Measurements from ENCODE around the gene SPATA32.

The SPATA32 gene

GRCh38 chr17:45228763-45229539 lies 32.9 kb downstream of the SPATA32 start:
- DNase-seq (ENCODE audit: low read depth) = peak; percentile 93

- DNase-seq (ENCODE audit: low read depth) = no peak
Observed at GRCh38 chr17:45227926-45228762, 33.8 kb downstream of the SPATA32 start.

GRCh38 chr17:45227101-45227925 lies 34.6 kb downstream of the SPATA32 start:
- no peak for DNase-seq (ENCODE audit: low read depth)

GRCh38 chr17:45226576-45226975 lies 35.3 kb downstream of the SPATA32 start:
- no peak for DNase-seq (ENCODE audit: low read depth)

GRCh38 chr17:45225964-45226530 lies 35.8 kb downstream of the SPATA32 start:
- DNase-seq (ENCODE audit: low read depth) = peak; percentile 41

DNA sequence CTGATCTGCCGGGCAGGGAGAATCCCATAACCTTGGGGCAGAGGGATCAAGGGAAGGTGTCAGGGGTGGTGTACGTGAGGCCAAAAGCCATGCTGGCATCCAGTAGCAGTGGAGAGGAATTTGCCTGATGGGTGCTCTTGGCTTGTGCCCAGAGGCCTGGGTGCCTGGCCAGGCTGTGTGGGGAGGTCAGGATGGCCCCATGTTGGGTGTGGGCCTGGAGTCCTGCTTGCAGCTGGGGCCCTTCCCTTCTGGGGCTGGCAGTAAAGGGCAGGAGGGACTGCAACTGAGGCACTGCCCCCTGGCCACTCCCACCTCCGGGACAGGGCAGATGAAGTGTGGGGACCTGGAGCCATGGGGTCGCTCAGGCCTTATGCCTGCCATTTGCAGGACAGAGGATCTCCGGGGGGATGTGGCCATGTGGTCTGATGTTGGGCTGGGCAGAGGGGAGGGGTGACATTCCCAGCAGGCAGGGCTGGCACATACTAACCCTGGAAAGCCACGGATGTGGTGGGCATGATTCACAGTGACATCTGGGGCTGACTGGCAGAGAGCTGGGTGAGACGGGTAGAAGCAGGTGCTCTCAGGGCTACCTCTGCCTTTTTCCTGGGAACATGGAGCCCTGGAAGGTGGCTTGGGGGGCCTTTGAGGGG lies 36.7 kb downstream of the SPATA32 start:
- DNase-seq (ENCODE audit: low read depth) = no peak

GRCh38 chr17:45224671-45225050 lies 37.2 kb downstream of the SPATA32 start:
- no peak for DNase-seq (ENCODE audit: low read depth)

- DNase-seq (ENCODE audit: low read depth) = no peak
Observed at GRCh38 chr17:45223539-45224528, 38.1 kb downstream of the SPATA32 start.

DNA sequence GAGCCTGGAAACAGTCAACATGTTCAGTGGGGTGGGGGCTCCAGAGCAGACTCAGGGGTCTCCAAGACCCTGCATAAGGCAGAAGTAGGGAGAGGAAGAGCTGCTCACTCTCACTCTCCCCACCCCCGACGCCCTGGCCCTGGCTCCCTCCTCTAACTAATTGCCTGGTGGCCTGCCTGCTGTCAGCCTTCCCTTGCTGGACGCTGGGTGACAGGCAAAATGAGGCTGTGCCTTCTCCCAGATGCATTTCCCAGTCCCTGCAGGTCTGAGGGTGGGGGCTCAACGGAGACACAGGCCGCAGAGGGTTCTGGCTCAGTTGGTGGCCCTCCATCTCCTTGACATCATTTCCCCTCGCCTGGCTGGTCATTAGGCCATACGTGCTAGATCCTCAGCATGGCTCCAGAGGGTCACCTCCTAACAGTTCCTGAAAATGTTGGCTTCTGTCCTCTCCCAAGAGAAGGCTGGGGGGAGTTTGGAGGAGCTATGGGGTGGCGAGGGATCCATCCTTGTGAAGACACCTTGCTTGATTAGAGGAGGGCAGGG lies 38.8 kb downstream of the SPATA32 start:
- DNase-seq (ENCODE audit: low read depth) = no peak

- no peak for DNase-seq (ENCODE audit: low read depth)
Observed at GRCh38 chr17:45222289-45222995, 39.5 kb downstream of the SPATA32 start.

DNA sequence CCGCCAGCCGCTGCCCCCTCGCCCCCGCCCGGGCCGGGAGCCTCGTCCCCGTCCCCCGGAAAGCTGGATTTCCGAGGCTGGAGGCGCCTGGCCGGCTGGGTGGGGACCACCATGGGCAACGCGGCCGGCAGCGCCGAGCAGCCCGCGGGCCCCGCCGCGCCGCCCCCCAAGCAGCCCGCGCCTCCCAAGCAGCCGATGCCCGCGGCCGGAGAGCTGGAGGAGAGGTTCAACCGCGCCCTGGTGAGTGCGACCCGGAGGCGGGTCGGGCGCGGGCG lies 39.9 kb downstream of the SPATA32 start:
- DNase-seq (ENCODE audit: low read depth) = no peak

- DNase-seq (ENCODE audit: low read depth) = no peak
Observed at GRCh38 chr17:45221081-45222013, 40.5 kb downstream of the SPATA32 start, which contains the start of gene FMNL1. TSS of gene FMNL1 (plus strand) at chr17:45221885. CDS start at chr17:45222125, 240 bp downstream.

- DNase-seq (ENCODE audit: low read depth) = no peak
Observed at GRCh38 chr17:45220079-45220478, 41.8 kb downstream of the SPATA32 start.

DNA sequence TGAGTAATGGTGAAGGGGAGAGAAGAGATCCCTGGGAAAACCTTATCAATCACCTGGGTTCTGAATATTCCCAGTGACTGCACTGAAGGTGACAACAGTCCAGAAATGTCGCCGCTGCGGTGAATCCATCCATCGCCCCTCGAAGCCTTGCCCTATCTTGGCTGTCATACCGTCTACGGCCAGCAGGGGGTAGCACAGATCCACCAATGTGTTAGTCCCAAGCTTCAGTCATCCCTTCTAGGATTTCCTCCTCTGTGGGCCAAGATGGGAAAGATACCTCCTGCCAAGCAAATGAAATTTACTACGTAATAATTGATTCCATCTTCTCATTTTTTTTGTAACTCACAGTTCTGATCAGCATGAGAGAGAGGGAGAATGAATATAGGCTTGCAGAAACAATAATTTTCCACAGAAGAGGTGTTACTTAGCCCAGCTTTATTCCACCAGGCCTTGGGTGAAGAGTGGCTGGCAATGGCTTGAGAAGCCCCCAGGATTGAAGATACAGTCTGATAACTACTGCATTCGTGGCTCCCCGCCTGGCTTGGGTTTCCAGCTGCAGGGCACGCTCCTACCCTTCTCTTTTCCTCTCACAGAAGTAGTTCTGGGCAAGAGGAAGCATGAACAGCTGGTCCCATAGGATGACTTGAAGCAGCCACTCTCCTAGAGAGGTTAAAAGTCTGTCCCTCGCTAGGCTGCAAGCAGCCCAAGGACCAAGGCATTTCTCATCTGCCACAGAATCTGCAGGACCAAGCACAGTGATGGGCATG lies 42.8 kb downstream of the SPATA32 start:
- DNase-seq (ENCODE audit: low read depth) = peak; percentile 74
